Measurements from ENCODE around the gene SLC50A1. TPM values are rescaled to one million over a fixed set of nuclear protein-coding genes. Genes with fewer than 3 reads are reported as not detected.

Gene SLC50A1
- total RNA-seq, 1 experiment from 2014 or later, result 56.9 TPM

- no peaks in the 10 kb centered on the region for H3K36me3 ChIP-seq
- peak; percentile 69 for DNase-seq
- peaks cover 7% of the 10 kb centered on the region; the same call in 1 of the 2 replicates for H3K27me3 ChIP-seq
These were observed 8.3 kb upstream of the SLC50A1 start, which contains the start of gene EFNA1 for GRCh38 chr1:155127105-155127966. EFNA1 (plus strand) TSS chr1:155127876; CDS start chr1:155127978, 102 bp downstream.

GRCh38 chr1:155127967-155128754, 7.5 kb upstream of the SLC50A1 start:
- no peaks in the 10 kb centered on the region for H3K36me3 ChIP-seq
- H3K27me3 ChIP-seq, result peaks cover 7% of the 10 kb centered on the region; the same call in 1 of the 2 replicates
- no peaks in the 10 kb centered on the region for H3K9me3 ChIP-seq
- no peak for DNase-seq
- H3K4me3 ChIP-seq, result peak overlapping the region; percentile 52

More at GRCh38 chr1:155127105-155127966, 8.3 kb upstream of the SLC50A1 start, which contains the start of gene EFNA1:
- peak within 1 kb of the TSS; percentile 52 for H3K4me3 ChIP-seq
- H3K9me3 ChIP-seq, result no peaks in the 10 kb centered on the region

- Histone ChIP-seq H3K36me3 (no peaks in the 10 kb centered on the region), H3K4me3 (peak overlapping the region; percentile 52; the same call in 1 of the 2 replicates), H3K27me3 (peaks cover 7% of the 10 kb centered on the region; the same call in 1 of the 2 replicates), H3K9me3 (no peaks in the 10 kb centered on the region)
- no peak for DNase-seq
These were observed 6.7 kb upstream of the SLC50A1 start for GRCh38 chr1:155128755-155129473.

GRCh38 chr1:155130272-155131006, 5.2 kb upstream of the SLC50A1 start:
- no peak for DNase-seq
- H3K36me3 ChIP-seq, result no peaks in the 10 kb centered on the region
- no peaks in the 10 kb centered on the region for H3K9me3 ChIP-seq
- H3K4me3 ChIP-seq, result no peak overlapping the region
- peaks cover 7% of the 10 kb centered on the region; the same call in 1 of the 2 replicates for H3K27me3 ChIP-seq

- Histone ChIP-seq H3K9me3 (no peaks in the 10 kb centered on the region), H3K27me3 (peaks cover 7% of the 10 kb centered on the region; the same call in 1 of the 2 replicates), H3K36me3 (no peaks in the 10 kb centered on the region), H3K4me3 (no peak overlapping the region)
- no peak for DNase-seq
These were observed 4.4 kb upstream of the SLC50A1 start for GRCh38 chr1:155131285-155131684.

- Histone ChIP-seq H3K9me3 (no peaks in the 10 kb centered on the region), H3K27me3 (peaks cover 7% of the 10 kb centered on the region; the same call in 1 of the 2 replicates), H3K4me3 (no peak overlapping the region), H3K36me3 (peaks cover 2% of the 10 kb centered on the region)
- no peak for DNase-seq
These were observed 3.8 kb upstream of the SLC50A1 start for GRCh38 chr1:155131856-155132255.

- Histone ChIP-seq H3K9me3 (no peaks in the 10 kb centered on the region), H3K27me3 (no peaks in the 10 kb centered on the region; the same call in 1 of the 2 replicates), H3K36me3 (peaks cover 18% of the 10 kb centered on the region), H3K4me3 (no peak overlapping the region)
- no peak for DNase-seq
These were observed 1.8 kb upstream of the SLC50A1 start for GRCh38 chr1:155133799-155134281.

GRCh38 chr1:155134322-155134721, 1.3 kb upstream of the SLC50A1 start:
- no peaks in the 10 kb centered on the region for H3K9me3 ChIP-seq
- DNase-seq, result no peak
- peak overlapping the region; percentile 77; the same call in 1 of the 2 replicates for H3K4me3 ChIP-seq
- no peaks in the 10 kb centered on the region for H3K27me3 ChIP-seq
- H3K36me3 ChIP-seq, result peaks cover 20% of the 10 kb centered on the region

GRCh38 chr1:155134880-155135414, 705 bp upstream of the SLC50A1 start:
- H3K36me3 ChIP-seq, result peaks cover 20% of the 10 kb centered on the region
- H3K9me3 ChIP-seq, result no peaks in the 10 kb centered on the region
- H3K4me3 ChIP-seq, result peak overlapping the region; percentile 77
- peak; percentile 97 for DNase-seq
- H3K27me3 ChIP-seq, result no peaks in the 10 kb centered on the region

- Histone ChIP-seq H3K4me3 (peak overlapping the region; percentile 77), H3K27me3 (no peaks in the 10 kb centered on the region), H3K36me3 (peaks cover 20% of the 10 kb centered on the region), H3K9me3 (no peaks in the 10 kb centered on the region)
- DNase-seq, result no peak
These were observed 1.1 kb downstream of the SLC50A1 start for GRCh38 chr1:155136748-155137147.

GRCh38 chr1:155137154-155137949, 1.7 kb downstream of the SLC50A1 start:
- Histone ChIP-seq H3K27me3 (no peaks in the 10 kb centered on the region), H3K9me3 (no peaks in the 10 kb centered on the region), H3K4me3 (peak overlapping the region; percentile 77), H3K36me3 (peaks cover 20% of the 10 kb centered on the region)
- no peak for DNase-seq

GRCh38 chr1:155139895-155140629, 4.4 kb downstream of the SLC50A1 start, which contains the start of gene DPM3:
DPM3 (minus strand) TSS chr1:155140531; CDS start chr1:155140240, 291 bp downstream.
- peak within 1 kb of the TSS; percentile 83 for H3K4me3 ChIP-seq
- DNase-seq, result peak; percentile 92
- H3K36me3 ChIP-seq, result peaks cover 20% of the 10 kb centered on the region
- H3K9me3 ChIP-seq, result no peaks in the 10 kb centered on the region
- no peaks in the 10 kb centered on the region for H3K27me3 ChIP-seq

- H3K9me3 ChIP-seq, result no peaks in the 10 kb centered on the region
- H3K27me3 ChIP-seq, result no peaks in the 10 kb centered on the region
- DNase-seq, result no peak
- peaks cover 20% of the 10 kb centered on the region for H3K36me3 ChIP-seq
- H3K4me3 ChIP-seq, result peak overlapping the region; percentile 83
These were observed 4.9 kb downstream of the SLC50A1 start for GRCh38 chr1:155140630-155140953.

- Histone ChIP-seq H3K9me3 (no peaks in the 10 kb centered on the region), H3K4me3 (no peak overlapping the region), H3K27me3 (no peaks in the 10 kb centered on the region), H3K36me3 (peaks cover 20% of the 10 kb centered on the region)
- DNase-seq, result no peak
These were observed 6.1 kb downstream of the SLC50A1 start for GRCh38 chr1:155141749-155142148.
